ENCODE results near the gene FGF12. TPM values are rescaled to one million over a fixed set of nuclear protein-coding genes. Genes with fewer than 3 reads are reported as not detected.

FGF12 gene
- total RNA-seq, 2 experiments from 2014 or later = not detected

- Mint-ChIP-seq H3K9me3 (no peaks in the 10 kb centered on the region), H3K36me3 (ENCODE audit: low read depth) (no peaks in the 10 kb centered on the region), H3K4me3 (no peak overlapping the region), H3K4me1 (ENCODE audit: low read depth) (no peaks in the 10 kb centered on the region), H3K27me3 (peaks cover 8% of the 10 kb centered on the region), H3K27ac (no peak overlapping the region)
- ChIA-PET POLR2A (no interaction called here), CTCF (no interaction called here)
- Histone ChIP-seq H3K9me3 (ENCODE audit: control insufficient read depth in 1 of 2, insufficient read depth in 1 of 2, low read length in 2 of 2) (no peaks in the 10 kb centered on the region), H3K27ac (ENCODE audit: low read depth in 1 of 2, low read length in 2 of 2) (no peak overlapping the region), H3K4me1 (ENCODE audit: insufficient read depth, low read length) (no peaks in the 10 kb centered on the region), H3K4me3 (ENCODE audit: low read length) (no peak overlapping the region), H3K27me3 (ENCODE audit: control insufficient read depth in 1 of 2, insufficient read depth in 2 of 2, low read length in 2 of 2) (peaks cover 0 to 4% of the 10 kb centered on the region in 2 experiments), H3K36me3 (ENCODE audit: insufficient read depth, low read length) (no peaks in the 10 kb centered on the region)
- intact Hi-C loops (cut with DNase I, micrococcal nuclease) = no loop called here
- TF ChIP-seq CTCF (IDR thresholded peaks at IDR 0.05) = no peak
- DNase-seq (no peak), ATAC-seq (ENCODE audit: poor library complexity) (no peak)
Measured at GRCh38 chr3:192481638-192482037, 245.7 kb downstream of the FGF12 start.

DNA sequence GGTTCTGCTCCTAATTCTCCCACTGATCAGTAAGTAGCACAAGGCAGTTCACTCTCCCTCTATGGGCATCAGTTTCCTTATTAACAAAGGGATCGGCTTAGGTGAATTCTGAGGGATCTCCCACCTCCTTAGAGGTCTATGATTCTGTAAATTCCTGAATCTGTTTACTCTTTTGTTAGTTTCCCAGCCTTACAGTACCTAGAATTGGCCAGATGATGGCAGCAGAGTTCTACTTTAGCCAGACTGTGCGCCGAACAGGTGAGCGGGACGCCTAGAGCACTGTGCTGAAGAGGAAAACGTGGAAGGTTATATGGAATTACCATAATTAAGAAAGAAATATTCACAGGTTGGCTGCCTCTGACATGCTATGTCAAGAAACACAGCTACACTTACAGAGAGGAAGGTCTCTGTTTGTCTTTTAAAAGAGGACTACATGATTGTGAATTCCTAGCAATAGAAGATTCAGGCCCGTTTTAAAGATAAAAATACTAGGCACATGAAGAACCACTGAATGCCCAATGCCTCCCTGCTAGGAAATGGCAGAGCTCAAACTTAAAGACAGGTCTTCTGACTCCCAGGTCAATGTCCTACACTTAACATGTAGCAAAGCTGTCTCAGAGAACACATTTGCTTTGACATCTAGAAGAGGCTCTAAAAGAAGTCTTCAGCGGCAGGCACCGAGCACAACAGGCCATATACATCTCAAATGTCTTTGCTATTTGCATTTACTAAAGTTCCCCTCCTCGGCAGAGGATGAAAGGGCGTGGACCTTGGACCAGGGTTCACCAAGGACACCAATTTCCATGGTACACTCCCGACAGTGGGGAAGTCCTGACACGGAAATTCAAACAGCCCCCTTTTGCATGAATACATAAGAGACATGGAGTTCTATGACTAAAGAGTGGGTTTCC is 259.9 kb downstream of the FGF12 start:
- peaks cover 0 to 4% of the 10 kb centered on the region in 2 experiments for H3K27me3 ChIP-seq (ENCODE audit: control insufficient read depth in 1 of 2, insufficient read depth in 2 of 2, low read length in 2 of 2)
- Mint-ChIP-seq H3K36me3 (ENCODE audit: low read depth) (no peaks in the 10 kb centered on the region), H3K4me1 (ENCODE audit: low read depth) (no peaks in the 10 kb centered on the region), H3K27me3 (peaks cover 42% of the 10 kb centered on the region), H3K4me3 (no peak overlapping the region), H3K27ac (no peak overlapping the region), H3K9me3 (no peaks in the 10 kb centered on the region)
- no peak overlapping the region for H3K4me3 ChIP-seq (ENCODE audit: low read length)
- ChIA-PET POLR2A (no interaction called here), CTCF (no interaction called here)
- intact Hi-C loops (cut with DNase I, micrococcal nuclease) = loop anchor here (2.0 to 10.0 kb wide), 7 partner anchors 335 to 1877 kb away; no protein-coding TSS in a partner anchor
- H3K4me1 ChIP-seq (ENCODE audit: insufficient read depth, low read length) = no peaks in the 10 kb centered on the region
- H3K36me3 ChIP-seq (ENCODE audit: insufficient read depth, low read length) = no peaks in the 10 kb centered on the region
- H3K27ac ChIP-seq (ENCODE audit: low read depth in 1 of 2, low read length in 2 of 2) = no peak overlapping the region
- TF ChIP-seq CTCF (IDR thresholded peaks at IDR 0.05) = peak; percentile 77
- no peaks in the 10 kb centered on the region for H3K9me3 ChIP-seq (ENCODE audit: control insufficient read depth in 1 of 2, insufficient read depth in 1 of 2, low read length in 2 of 2)
- peak; percentile 11 to 64 (median 25) for DNase-seq
- peak; percentile 79 for ATAC-seq (ENCODE audit: poor library complexity)

DNA sequence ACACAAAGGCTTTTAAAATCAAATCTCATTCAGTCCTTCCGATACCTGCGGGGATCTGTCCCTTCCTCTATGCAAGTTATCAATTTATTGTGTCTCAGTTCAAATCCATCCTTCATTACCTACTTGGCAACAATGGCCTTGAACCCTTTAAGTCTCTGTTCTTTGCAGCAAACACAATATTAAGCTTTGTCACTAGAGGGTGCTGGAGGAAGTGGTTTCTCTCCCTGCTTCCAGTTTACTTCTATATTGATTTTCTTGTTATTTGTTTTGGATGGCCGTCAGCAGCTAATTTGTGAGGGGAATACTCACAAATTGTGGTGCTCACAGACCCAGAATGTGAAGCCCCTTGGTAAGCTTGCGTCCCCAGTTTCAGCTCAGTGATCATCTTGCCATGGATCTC is 278.3 kb downstream of the FGF12 start:
- CTCF ChIA-PET = no interaction called here

More for the DNA sequence above, 278.3 kb downstream of the FGF12 start:
- Mint-ChIP-seq H3K4me3 (no peak overlapping the region), H3K27me3 (peaks cover 27% of the 10 kb centered on the region), H3K4me1 (ENCODE audit: low read depth) (no peaks in the 10 kb centered on the region), H3K27ac (no peak overlapping the region), H3K9me3 (no peaks in the 10 kb centered on the region), H3K36me3 (ENCODE audit: low read depth) (no peaks in the 10 kb centered on the region)
- Histone ChIP-seq H3K36me3 (ENCODE audit: insufficient read depth, low read length) (no peaks in the 10 kb centered on the region), H3K27ac (ENCODE audit: low read depth in 1 of 2, low read length in 2 of 2) (no peak overlapping the region), H3K9me3 (ENCODE audit: control insufficient read depth in 1 of 2, insufficient read depth in 1 of 2, low read length in 2 of 2) (no peaks in the 10 kb centered on the region), H3K4me3 (ENCODE audit: low read length) (no peak overlapping the region), H3K27me3 (ENCODE audit: control insufficient read depth in 1 of 2, insufficient read depth in 2 of 2, low read length in 2 of 2) (peaks cover 3 to 9% of the 10 kb centered on the region in 2 experiments), H3K4me1 (ENCODE audit: insufficient read depth, low read length) (no peaks in the 10 kb centered on the region)
- TF ChIP-seq CTCF (IDR thresholded peaks at IDR 0.05) = no peak
- intact Hi-C loops (cut with DNase I, micrococcal nuclease) = loop anchor here (10.0 kb wide), 3 partner anchors 1034 to 1564 kb away; no protein-coding TSS in a partner anchor
- POLR2A ChIA-PET = no interaction called here
- ATAC-seq (ENCODE audit: poor library complexity) (no peak), DNase-seq (no peak)
